Neural cell (in vitro differentiated cells): Measurements from ENCODE around the gene DEAF1. TPM values are rescaled to one million over a fixed set of nuclear protein-coding genes. Genes with fewer than 3 reads are reported as not detected.

ENCODE experiments used
- H2AFZ ChIP-seq: fragments of 200-600, 300-800 bp; sonication (generic), shearing (Covaris generic); 2 replicates; pipeline ENCODE4 v1.6.0; 2014; ENCODE audit warnings: low read depth, mild to moderate bottlenecking, antibody characterized with exemption, low read length, moderate library complexity
- H3F3A ChIP-seq: fragments of 200-600 bp; shearing (Covaris generic); 2 replicates; pipeline ENCODE4 v1.6.1; 2016; ENCODE audit warnings: mild to moderate bottlenecking, moderate library complexity, mixed read lengths, antibody characterized with exemption, low read length; ENCODE audit not compliant: insufficient read depth, poor library complexity, severe bottlenecking
- H3K27ac ChIP-seq: fragments of 200-600, 300-800 bp; sonication (generic), shearing (Covaris generic); 2 replicates; pipeline ENCODE4 v1.5.1; 2014; ENCODE audit warnings: mild to moderate bottlenecking, low read length, moderate library complexity
- H3K27me3 ChIP-seq: fragments of 300-800, 200-600 bp; sonication (generic), shearing (Covaris generic); 2 replicates; pipeline ENCODE4 v1.6.0; 2014; ENCODE audit warnings: mild to moderate bottlenecking, low read depth, low read length, moderate library complexity; ENCODE audit not compliant: insufficient read depth
- H3K36me3 ChIP-seq: fragments of 300-800, 200-600 bp; sonication (generic), shearing (Covaris generic); 2 replicates; pipeline ENCODE4 v1.5.1; 2014; ENCODE audit warnings: mild to moderate bottlenecking, antibody characterized with exemption, low read length, moderate library complexity; ENCODE audit not compliant: insufficient read depth
- H3K4me2 ChIP-seq: fragments of 300-800, 200-600 bp; sonication (generic), shearing (Covaris generic); 2 replicates; pipeline ENCODE4 v1.6.0; 2014; ENCODE audit warnings: mild to moderate bottlenecking, low read length
- H3K4me3 ChIP-seq: fragments of 300-800, 200-600 bp; sonication (generic), shearing (Covaris generic); 2 replicates; pipeline ENCODE4 v1.5.1; 2014; ENCODE audit warnings: mild to moderate bottlenecking, low read length, moderate library complexity
- H3K79me2 ChIP-seq: fragments of 200-600 bp; shearing (Covaris generic); replicated peaks from 2 replicates; pipeline ENCODE4 v1.6.0; 2014; ENCODE audit warnings: mild to moderate bottlenecking, low read length, moderate library complexity; ENCODE audit not compliant: insufficient read depth
- H3K9ac ChIP-seq: fragments of 300-800, 200-600 bp; sonication (generic), shearing (Covaris generic); 2 replicates; pipeline ENCODE4 v1.6.1; 2016; ENCODE audit warnings: mild to moderate bottlenecking, low read length, mixed read lengths
- H3K9me2 ChIP-seq: fragments of 200-600 bp; shearing (Covaris generic); 2 replicates; pipeline ENCODE4 v1.6.1; 2016; ENCODE audit warnings: mild to moderate bottlenecking, low read length, mixed read lengths; ENCODE audit not compliant: insufficient read depth
- H3K9me3 ChIP-seq: fragments of 200-600, 300-800 bp; sonication (generic), shearing (Covaris generic); 2 replicates; pipeline ENCODE4 v1.6.1; 2016; ENCODE audit warnings: mild to moderate bottlenecking, mixed run types, low read length, moderate library complexity, mixed read lengths
- H4K20me1 ChIP-seq: fragments of 200-600 bp; shearing (Covaris generic); 2 replicates; pipeline ENCODE4 v1.6.1; 2016; ENCODE audit warnings: mild to moderate bottlenecking, mixed run types; ENCODE audit not compliant: insufficient read depth
- EP300 ChIP-seq: fragments of 450-650 bp; conservative IDR thresholded peaks from 2 replicates; pipeline ENCODE4 v1.6.1; 2014; ENCODE audit warnings: antibody characterized with exemption, mild to moderate bottlenecking, moderate library complexity; ENCODE audit not compliant: poor library complexity, severe bottlenecking
- EZH2 ChIP-seq: fragments of 200-600, 300-800 bp; shearing (Covaris generic), sonication (generic); IDR thresholded peaks from 2 replicates; pipeline ENCODE4 v1.6.1; 2014; ENCODE audit warnings: antibody characterized with exemption, low read length, borderline replicate concordance, mild to moderate bottlenecking; ENCODE audit not compliant: insufficient read depth, poor library complexity, severe bottlenecking
- MXI1 ChIP-seq: fragments of 450-650 bp; conservative IDR thresholded peaks from 2 replicates; pipeline ENCODE4 v1.6.1; 2014; ENCODE audit warnings: antibody characterized with exemption, mild to moderate bottlenecking; ENCODE audit not compliant: poor library complexity, severe bottlenecking
- POLR2AphosphoS5 ChIP-seq: IDR thresholded peaks from 2 replicates; pipeline ENCODE4 v1.6.1; 2012
- RAD21 ChIP-seq: fragments of 450-650 bp; conservative IDR thresholded peaks from 2 replicates; pipeline ENCODE4 v1.6.1; 2014; ENCODE audit warnings: antibody characterized with exemption, mild to moderate bottlenecking, moderate library complexity
- SMC3 ChIP-seq: fragments of 450-650 bp; conservative IDR thresholded peaks from 2 replicates; pipeline ENCODE4 v1.6.1; 2014; ENCODE audit warnings: antibody characterized with exemption, mild to moderate bottlenecking, moderate library complexity; ENCODE audit not compliant: poor library complexity
- TAF1 ChIP-seq: IDR thresholded peaks from 2 replicates; pipeline ENCODE4 v1.6.1; 2012; ENCODE audit warnings: low read depth
- polyA plus RNA-seq: library from polyadenylated mRNA; depleted of rRNA; stranded (reverse); fragments of >200 nt; gene quantifications from 2 replicates; pipeline ENCODE4 v1.2.3, GENCODE V29; 2014
- TF ChIP-seq, protein P1 (sequence below): IDR thresholded peaks from 2 replicates; pipeline ENCODE4 v1.6.1; 2012; ENCODE audit warnings: borderline replicate concordance
- TF ChIP-seq, protein P2 (sequence below): fragments of 450-650 bp; IDR thresholded peaks from 2 replicates; pipeline ENCODE4 v1.5.1; 2014; ENCODE audit warnings: antibody characterized with exemption, mild to moderate bottlenecking, moderate library complexity; ENCODE audit not compliant: poor library complexity, severe bottlenecking

DEAF1 gene
- polyA plus RNA-seq, 1 donor from 2014 or later = 87.6 TPM

DNA sequence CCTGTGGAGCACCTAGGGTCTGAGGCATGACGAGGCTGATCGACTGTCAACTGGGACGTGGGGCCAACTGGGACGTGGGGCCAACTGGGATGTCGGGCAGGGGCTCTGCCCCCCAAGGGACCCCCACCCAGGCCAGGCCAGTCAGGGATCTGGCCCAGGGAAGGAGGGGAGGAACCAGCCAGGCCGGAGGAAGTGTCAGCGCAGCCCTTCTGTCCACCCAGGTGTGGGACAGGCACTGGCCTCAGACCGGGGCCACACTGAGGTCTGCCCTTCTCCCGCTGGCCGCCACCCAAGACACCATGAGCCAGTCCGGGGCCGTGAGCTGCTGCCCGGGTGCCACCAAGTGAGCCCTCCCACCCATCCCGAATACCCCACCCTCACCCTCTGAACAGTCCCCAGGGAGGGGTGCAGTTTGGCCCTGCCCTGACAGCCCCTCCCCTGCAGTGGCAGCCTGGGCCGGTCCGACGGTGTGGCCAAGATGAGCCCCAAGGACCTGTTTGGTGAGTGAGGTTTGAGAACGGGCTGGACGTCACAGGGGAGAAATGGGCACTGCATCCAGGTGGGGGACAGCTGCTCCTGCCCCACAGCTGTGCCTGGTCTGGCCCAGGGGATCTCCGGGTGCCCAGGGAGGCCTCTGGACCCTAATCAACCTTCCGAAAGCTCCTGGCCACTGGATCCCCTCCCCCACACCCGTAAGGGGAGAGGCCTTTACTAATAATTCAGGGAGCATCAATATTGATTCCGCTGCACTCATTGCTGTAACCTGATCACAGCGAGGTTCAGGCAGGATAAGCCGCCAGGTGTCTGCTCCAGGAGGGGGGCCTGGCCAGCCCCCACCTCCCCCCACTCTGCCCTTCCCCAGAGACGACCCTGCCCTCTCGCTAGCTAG is 14.3 kb upstream of the DEAF1 start:
- H3K79me2 ChIP-seq = no peaks in the 10 kb centered on the region
- H3K27me3 ChIP-seq = peaks cover 13% of the 10 kb centered on the region
- H3K9ac ChIP-seq = no peak overlapping the region
- H4K20me1 ChIP-seq = no peaks in the 10 kb centered on the region
- no peaks in the 10 kb centered on the region for H3F3A ChIP-seq
- no peaks in the 10 kb centered on the region for H3K9me2 ChIP-seq
- no peak overlapping the region for H2AFZ ChIP-seq
- no peak overlapping the region for H3K4me2 ChIP-seq
- no peak overlapping the region for H3K4me3 ChIP-seq
- no peak for TF ChIP-seq RAD21
- TF ChIP-seq EP300 = no peak
- TF ChIP-seq, protein P1, sequence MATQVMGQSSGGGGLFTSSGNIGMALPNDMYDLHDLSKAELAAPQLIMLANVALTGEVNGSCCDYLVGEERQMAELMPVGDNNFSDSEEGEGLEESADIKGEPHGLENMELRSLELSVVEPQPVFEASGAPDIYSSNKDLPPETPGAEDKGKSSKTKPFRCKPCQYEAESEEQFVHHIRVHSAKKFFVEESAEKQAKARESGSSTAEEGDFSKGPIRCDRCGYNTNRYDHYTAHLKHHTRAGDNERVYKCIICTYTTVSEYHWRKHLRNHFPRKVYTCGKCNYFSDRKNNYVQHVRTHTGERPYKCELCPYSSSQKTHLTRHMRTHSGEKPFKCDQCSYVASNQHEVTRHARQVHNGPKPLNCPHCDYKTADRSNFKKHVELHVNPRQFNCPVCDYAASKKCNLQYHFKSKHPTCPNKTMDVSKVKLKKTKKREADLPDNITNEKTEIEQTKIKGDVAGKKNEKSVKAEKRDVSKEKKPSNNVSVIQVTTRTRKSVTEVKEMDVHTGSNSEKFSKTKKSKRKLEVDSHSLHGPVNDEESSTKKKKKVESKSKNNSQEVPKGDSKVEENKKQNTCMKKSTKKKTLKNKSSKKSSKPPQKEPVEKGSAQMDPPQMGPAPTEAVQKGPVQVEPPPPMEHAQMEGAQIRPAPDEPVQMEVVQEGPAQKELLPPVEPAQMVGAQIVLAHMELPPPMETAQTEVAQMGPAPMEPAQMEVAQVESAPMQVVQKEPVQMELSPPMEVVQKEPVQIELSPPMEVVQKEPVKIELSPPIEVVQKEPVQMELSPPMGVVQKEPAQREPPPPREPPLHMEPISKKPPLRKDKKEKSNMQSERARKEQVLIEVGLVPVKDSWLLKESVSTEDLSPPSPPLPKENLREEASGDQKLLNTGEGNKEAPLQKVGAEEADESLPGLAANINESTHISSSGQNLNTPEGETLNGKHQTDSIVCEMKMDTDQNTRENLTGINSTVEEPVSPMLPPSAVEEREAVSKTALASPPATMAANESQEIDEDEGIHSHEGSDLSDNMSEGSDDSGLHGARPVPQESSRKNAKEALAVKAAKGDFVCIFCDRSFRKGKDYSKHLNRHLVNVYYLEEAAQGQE = no peak
- no peak for TF ChIP-seq MXI1
- TF ChIP-seq TAF1 = no peak
- TF ChIP-seq SMC3 = no peak
- TF ChIP-seq, protein P2, sequence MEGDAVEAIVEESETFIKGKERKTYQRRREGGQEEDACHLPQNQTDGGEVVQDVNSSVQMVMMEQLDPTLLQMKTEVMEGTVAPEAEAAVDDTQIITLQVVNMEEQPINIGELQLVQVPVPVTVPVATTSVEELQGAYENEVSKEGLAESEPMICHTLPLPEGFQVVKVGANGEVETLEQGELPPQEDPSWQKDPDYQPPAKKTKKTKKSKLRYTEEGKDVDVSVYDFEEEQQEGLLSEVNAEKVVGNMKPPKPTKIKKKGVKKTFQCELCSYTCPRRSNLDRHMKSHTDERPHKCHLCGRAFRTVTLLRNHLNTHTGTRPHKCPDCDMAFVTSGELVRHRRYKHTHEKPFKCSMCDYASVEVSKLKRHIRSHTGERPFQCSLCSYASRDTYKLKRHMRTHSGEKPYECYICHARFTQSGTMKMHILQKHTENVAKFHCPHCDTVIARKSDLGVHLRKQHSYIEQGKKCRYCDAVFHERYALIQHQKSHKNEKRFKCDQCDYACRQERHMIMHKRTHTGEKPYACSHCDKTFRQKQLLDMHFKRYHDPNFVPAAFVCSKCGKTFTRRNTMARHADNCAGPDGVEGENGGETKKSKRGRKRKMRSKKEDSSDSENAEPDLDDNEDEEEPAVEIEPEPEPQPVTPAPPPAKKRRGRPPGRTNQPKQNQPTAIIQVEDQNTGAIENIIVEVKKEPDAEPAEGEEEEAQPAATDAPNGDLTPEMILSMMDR = no peak
- TF ChIP-seq EZH2 = no peak
- TF ChIP-seq POLR2AphosphoS5 = no peak
- no peaks in the 10 kb centered on the region for H3K9me3 ChIP-seq
- no peak overlapping the region for H3K27ac ChIP-seq
- no peaks in the 10 kb centered on the region for H3K36me3 ChIP-seq

DNA sequence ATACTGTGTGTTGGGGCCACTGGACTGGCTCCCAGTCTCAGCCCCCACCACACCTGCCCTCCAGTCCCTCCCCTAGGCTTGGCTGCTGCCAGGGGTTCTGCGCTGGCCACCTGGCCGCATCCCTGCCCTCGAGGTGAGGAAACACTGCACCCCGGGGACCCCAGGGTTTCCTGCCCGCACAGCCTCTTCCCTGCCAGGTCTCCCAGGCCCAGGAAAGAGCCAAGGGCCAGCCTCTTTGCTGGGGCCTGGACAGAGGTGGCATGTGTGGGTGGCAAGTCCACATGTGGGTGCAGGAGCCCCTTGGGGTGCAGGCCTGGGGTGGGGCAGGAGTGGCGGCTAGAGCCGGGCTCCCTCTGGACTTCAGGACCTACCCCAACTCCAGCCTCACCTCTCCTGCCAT is 13.5 kb upstream of the DEAF1 start:
- H4K20me1 ChIP-seq = no peaks in the 10 kb centered on the region
- no peak overlapping the region for H2AFZ ChIP-seq
- H3K4me3 ChIP-seq = no peak overlapping the region
- no peaks in the 10 kb centered on the region for H3K9me2 ChIP-seq
- H3K27ac ChIP-seq = no peak overlapping the region
- no peak overlapping the region for H3K4me2 ChIP-seq
- TF ChIP-seq POLR2AphosphoS5 = no peak
- TF ChIP-seq RAD21 = no peak
- no peak for TF ChIP-seq EZH2
- no peak for TF ChIP-seq TAF1
- TF ChIP-seq MXI1 = no peak
- TF ChIP-seq, protein P1 = no peak
- TF ChIP-seq, protein P2 = no peak
- no peak for TF ChIP-seq EP300
- no peak for TF ChIP-seq SMC3
- no peaks in the 10 kb centered on the region for H3K36me3 ChIP-seq
- no peaks in the 10 kb centered on the region for H3F3A ChIP-seq
- H3K9ac ChIP-seq = no peak overlapping the region
- no peaks in the 10 kb centered on the region for H3K9me3 ChIP-seq
- no peaks in the 10 kb centered on the region for H3K79me2 ChIP-seq
- peaks cover 13% of the 10 kb centered on the region for H3K27me3 ChIP-seq
